Skin epidermis (tissue), 12 donors: Measurements from ENCODE around the gene INSR.
A peak's percentile ranks its signal among the peaks of the same experiment; 100 is the strongest.
"Not testable (repeated sequence)": the region's sequence is repeated elsewhere in the genome, so short reads cannot be mapped to it uniquely, and the experiment has no call there.

Experiments
- H3K27ac ChIP-seq, 21 experiments: fragments of 200-600 bp; sonication (generic) in 11 of 21; one replicate each; pipeline ENCODE4 v1.5.0; 2020; ENCODE audit warnings: mild to moderate bottlenecking in 3 of 21, inconsistent platforms in 2 of 21, moderate library complexity in 2 of 21
- H3K4me3 ChIP-seq, 7 experiments: fragments of 200-600 bp; sonication (generic) in 2 of 7; one replicate each; pipeline ENCODE4 v1.5.0; 2020; ENCODE audit warnings: inconsistent platforms in 2 of 7, mild to moderate bottlenecking in 2 of 7, moderate library complexity in 1 of 7

Gene INSR

GRCh38 chr19:7227735-7228134 is 66.5 kb downstream of the INSR start:
- Histone ChIP-seq H3K4me3 (no peak overlapping the region), H3K27ac (no peak overlapping the region)

- H3K27ac ChIP-seq: not testable (repeated sequence)
Measured at GRCh38 chr19:7227149-7227548, 67.1 kb downstream of the INSR start.

DNA sequence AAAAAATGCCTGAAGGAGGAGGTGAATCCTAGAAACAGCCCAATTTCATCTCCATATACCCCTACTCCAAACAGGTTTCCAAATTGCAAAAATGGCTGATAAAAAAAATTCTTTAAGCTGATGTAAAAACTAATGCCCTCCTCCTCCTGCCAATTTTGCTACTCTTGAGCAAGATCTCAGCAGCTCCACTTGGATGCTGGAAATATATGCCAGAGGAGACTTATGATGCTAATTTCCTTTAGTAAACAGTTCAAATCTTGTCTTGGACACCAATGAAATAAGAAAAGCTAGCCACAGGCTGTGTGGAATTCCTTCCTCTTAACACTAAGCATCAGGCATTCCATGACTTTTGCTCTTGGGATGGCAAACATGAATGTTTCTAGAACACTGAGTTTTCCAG is 67.5 kb downstream of the INSR start:
- Histone ChIP-seq H3K4me3 (no peak overlapping the region), H3K27ac (no peak overlapping the region)

More at GRCh38 chr19:7227149-7227548, 67.1 kb downstream of the INSR start:
- H3K4me3 ChIP-seq: not testable (repeated sequence)

GRCh38 chr19:7225741-7226140 is 68.5 kb downstream of the INSR start:
- Histone ChIP-seq H3K4me3 (no peak overlapping the region), H3K27ac (peak overlapping the region in 1 of 21 experiments; percentile 22)

DNA sequence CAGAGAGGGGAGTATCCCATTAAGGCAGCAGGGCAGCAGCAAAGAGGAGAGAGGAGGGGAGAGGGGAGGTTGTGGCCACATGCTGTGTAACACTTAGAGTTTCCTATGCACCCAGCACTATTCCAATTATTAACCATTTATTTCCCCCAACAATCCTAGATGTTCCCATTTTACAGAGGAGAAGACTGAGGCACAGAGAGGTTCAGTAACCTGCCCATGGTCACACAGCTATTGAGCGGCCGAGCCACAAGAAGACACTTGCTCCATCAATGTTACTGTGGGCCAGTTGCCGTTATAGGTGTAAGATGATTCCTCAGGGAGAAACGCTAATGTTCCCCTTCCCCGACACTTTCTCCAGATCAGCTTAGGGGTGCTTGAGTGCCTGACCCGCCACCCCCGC is 69.2 kb downstream of the INSR start:
- H3K27ac ChIP-seq: peak overlapping the region in 2 of 21 experiments; percentile 24 to 65
- no peak overlapping the region for H3K4me3 ChIP-seq

- Histone ChIP-seq H3K4me3 (peak overlapping the region in 1 of 7 experiments; percentile 2), H3K27ac (peak overlapping the region in 4 of 21 experiments; percentile 13 to 65 (median 42))
Measured at GRCh38 chr19:7224209-7224686, 70.0 kb downstream of the INSR start.

DNA sequence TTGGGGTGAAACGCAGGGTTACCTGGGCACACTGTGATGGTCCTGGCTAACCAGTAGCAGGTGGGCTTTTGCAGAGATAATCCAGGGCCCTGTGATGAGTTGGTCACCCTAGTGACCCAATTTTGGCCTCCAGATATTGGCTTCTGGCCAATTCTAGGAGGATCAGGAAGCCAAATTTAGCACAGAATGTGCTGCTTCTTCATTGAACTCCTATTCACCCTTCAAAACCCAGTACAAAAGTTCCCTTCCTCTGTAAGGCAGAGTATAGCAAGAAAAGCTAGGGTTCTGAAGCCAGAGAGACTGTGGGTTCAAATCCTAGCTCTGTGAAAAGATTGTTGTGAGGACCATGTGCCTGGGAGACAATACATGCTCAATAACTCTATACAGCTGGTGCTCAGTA is 70.8 kb downstream of the INSR start:
- Histone ChIP-seq H3K4me3 (no peak overlapping the region), H3K27ac (no peak overlapping the region)

- H3K4me3 ChIP-seq: no peak overlapping the region
- H3K27ac ChIP-seq: no peak overlapping the region
Measured at GRCh38 chr19:7219056-7219455, 75.2 kb downstream of the INSR start.

DNA sequence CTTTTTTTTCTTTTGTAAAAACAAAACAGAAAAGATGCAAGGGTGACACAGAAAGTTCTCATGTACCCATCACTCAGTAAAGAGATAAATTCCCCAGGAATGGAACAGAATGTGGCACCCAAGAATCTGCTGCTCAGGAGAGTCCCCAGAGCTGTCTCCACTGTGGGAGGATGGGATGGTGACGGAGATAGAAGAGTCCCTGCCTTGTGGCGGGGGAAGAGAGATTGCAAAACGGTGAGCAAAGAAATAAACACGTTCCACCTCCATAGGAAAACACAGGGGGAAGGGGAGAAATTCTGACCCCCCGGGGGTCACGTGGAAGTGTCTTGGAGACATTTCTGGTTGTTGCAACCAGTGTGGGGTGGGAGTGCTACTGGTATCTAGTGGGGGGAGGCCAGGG is 76.4 kb downstream of the INSR start:
- Histone ChIP-seq H3K4me3 (no peak overlapping the region), H3K27ac (no peak overlapping the region)

GRCh38 chr19:7216373-7216902 is 77.8 kb downstream of the INSR start:
- Histone ChIP-seq H3K4me3 (no peak overlapping the region), H3K27ac (no peak overlapping the region)

GRCh38 chr19:7215176-7215575 is 79.0 kb downstream of the INSR start:
- no peak overlapping the region for H3K27ac ChIP-seq
- H3K4me3 ChIP-seq: no peak overlapping the region

GRCh38 chr19:7214324-7215089 is 79.7 kb downstream of the INSR start:
- peak overlapping the region in 1 of 21 experiments; percentile 21 for H3K27ac ChIP-seq

GRCh38 chr19:7213628-7214323 is 80.4 kb downstream of the INSR start:
- H3K27ac ChIP-seq: peak overlapping the region in 1 of 21 experiments; percentile 37
- no peak overlapping the region for H3K4me3 ChIP-seq

More at GRCh38 chr19:7214324-7215089, 79.7 kb downstream of the INSR start:
- H3K4me3 ChIP-seq: no peak overlapping the region

DNA sequence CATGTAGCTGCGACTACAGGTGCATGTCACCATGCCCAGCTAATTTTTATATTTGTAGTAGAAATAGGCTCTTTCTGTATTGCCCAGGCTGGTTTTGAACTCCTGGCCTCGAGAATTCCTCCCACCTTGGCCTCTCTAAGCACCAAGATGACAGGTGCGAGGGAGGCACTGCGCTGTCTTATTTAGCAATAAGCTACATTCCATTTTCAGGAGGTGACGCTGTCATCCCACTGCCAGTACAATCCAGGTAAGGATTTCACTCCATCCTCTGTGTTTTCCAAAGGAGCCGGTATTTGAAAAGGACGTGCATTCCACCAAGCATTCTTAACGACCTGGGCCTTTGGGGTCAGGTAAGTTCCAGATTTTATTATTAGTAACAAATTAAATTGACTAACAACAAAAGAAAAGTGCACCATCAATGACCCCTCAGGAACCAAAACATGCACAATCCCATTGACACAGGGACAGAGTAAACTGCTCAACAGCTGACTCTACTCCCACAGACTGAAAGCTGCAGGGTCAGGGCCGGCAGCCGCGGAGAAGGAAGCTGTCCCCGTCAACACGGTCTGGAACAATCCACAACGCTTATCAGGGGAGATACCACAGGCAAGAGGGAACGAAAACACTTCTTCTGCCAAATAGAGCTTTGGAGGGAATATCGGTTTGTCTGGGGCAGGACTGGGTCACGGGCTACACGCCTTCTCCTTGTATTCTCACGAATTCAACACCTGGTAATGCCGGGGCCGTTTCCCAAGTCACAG is 82.8 kb downstream of the INSR start:
- H3K27ac ChIP-seq: no peak overlapping the region

DNA sequence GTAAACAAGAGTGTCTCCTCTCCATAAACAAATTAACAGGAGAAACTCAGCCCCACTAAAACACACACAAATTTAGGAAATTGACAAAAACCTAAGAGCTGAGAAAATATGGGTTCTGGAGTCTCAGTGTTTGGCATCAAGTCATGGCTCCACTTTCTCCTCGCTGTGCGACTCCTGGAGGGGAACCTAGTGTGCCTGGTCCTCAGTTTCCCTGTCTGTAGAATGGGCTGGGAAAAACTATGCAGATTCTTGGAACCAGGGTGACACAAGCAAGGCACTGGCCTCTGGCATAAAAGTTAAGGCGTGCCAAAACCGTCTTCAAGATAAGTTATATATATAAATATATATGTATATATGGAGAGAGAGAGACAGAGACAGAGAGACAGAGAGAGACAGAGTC is 83.9 kb downstream of the INSR start:
- Histone ChIP-seq H3K4me3 (no peak overlapping the region), H3K27ac (no peak overlapping the region)

More for the DNA sequence above, 82.8 kb downstream of the INSR start:
- no peak overlapping the region for H3K4me3 ChIP-seq

- H3K27ac ChIP-seq, H3K4me3 ChIP-seq: not testable (repeated sequence)
Measured at GRCh38 chr19:7209597-7210325, 84.5 kb downstream of the INSR start.

GRCh38 chr19:7209036-7209435 is 85.2 kb downstream of the INSR start:
- not testable (repeated sequence) for H3K4me3 ChIP-seq
- peak overlapping the region in 1 of 21 experiments; percentile 40 for H3K27ac ChIP-seq

GRCh38 chr19:7203332-7203731 is 90.9 kb downstream of the INSR start:
- Histone ChIP-seq H3K27ac (no peak overlapping the region), H3K4me3 (no peak overlapping the region)

DNA sequence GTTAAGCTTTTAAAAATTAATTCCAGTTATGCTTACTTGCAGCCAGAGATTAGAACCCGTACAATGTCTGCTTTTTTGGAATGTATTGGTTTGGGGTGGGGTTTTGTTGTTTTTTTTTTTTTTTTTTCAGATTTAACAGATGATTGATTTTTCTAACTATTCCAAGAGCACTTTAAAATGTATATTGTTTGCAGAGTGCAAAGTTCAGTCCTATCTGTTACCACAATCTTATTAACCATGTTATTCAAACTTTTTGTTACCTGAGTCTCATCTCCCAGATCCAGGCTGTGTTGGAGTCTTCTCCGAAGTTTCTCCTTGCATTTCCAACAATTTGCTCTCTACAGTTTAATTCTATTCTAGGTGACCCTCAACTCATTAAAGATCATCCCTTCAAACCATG is 91.3 kb downstream of the INSR start:
- H3K4me3 ChIP-seq: no peak overlapping the region
- H3K27ac ChIP-seq: no peak overlapping the region
